Peyer's patch (tissue), 4 donors: ENCODE data around the gene CPAMD8. TPM values are rescaled to one million over a fixed set of nuclear protein-coding genes. Genes with fewer than 3 reads are reported as not detected.

Experiments used
- DNase-seq, 3 donors: peaks; one replicate each; pipeline ENCODE4 v3.0.0-alpha.2; 2017 to 2019
- H3K27ac ChIP-seq, 4 donors: fragments of 200-600 bp; sonication (generic); one replicate each; pipeline ENCODE4 v1.5.1; 2016 to 2019
- H3K27me3 ChIP-seq, 2 donors: fragments of 200-600 bp; sonication (generic); one replicate each; pipeline ENCODE4 v1.5.1; 2019
- H3K36me3 ChIP-seq, 3 donors: fragments of 200-600 bp; sonication (generic); one replicate each; pipeline ENCODE4 v1.5.1; 2016 to 2019
- H3K4me1 ChIP-seq, 4 donors: fragments of 200-600 bp; sonication (generic); one replicate each; pipeline ENCODE4 v1.5.1; 2016 to 2019
- H3K4me3 ChIP-seq, 4 donors: fragments of 200-600 bp; sonication (generic); 1 replicate in 3 of 4; 2 replicates in 1 of 4; pipeline ENCODE4 v1.5.1; 2016 to 2019; ENCODE audit warnings: mild to moderate bottlenecking in 1 of 4
- H3K9me3 ChIP-seq, 4 donors: fragments of 200-600 bp; sonication (generic); one replicate each; pipeline ENCODE4 v1.5.1; 2016 to 2019; ENCODE audit warnings: mild to moderate bottlenecking in 1 of 4
- CTCF ChIP-seq, 6 experiments: fragments of 450-650 bp in 4 of 6; fragments of 200-600 bp in 2 of 6; sonication (generic) in 1 of 6; IDR thresholded peaks; one replicate each; pipeline ENCODE4 v1.5.1; 2017 to 2019; ENCODE audit warnings: antibody characterized with exemption in 6 of 6, mild to moderate bottlenecking in 3 of 6, moderate library complexity in 1 of 6
- POLR2A ChIP-seq, 2 donors: fragments of 450-650 bp; IDR thresholded peaks; one replicate each; pipeline ENCODE4 v1.5.1; 2017; ENCODE audit warnings: antibody characterized with exemption in 2 of 2, mild to moderate bottlenecking in 2 of 2, moderate library complexity in 2 of 2
- total RNA-seq, 4 donors: library from RNA; depleted of rRNA; stranded (reverse); fragments of >200 nt; gene quantifications; one replicate each; pipeline ENCODE4 v1.1.0, GENCODE V29; 2016

Gene CPAMD8
- total RNA-seq, 4 donors from 2014 or later: 2.6 to 10.7 (median 5.2) TPM

DNA sequence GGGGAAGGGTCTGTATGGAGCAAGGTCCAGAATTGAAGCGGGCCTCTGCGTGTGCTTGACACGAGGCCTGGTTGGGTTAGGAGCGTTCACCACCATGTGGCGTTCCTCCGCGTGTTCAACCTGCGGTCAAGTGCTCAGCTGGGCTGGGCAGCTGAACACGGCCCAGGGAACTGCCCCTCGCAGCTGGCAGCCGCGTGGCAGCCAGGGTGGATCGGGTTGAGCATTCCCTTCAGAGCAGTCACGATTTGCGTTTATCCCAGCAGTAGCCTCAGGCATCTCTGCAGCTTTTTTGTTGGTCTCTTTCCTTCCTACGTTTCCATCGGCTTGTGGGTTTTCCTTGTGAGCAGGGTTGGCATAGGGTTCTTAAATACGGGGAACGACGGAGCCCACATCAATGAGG, 166.5 kb downstream of the CPAMD8 start:
- Histone ChIP-seq H3K4me3 (no peak overlapping the region), H3K9me3 (no peaks in the 10 kb centered on the region), H3K36me3 (peaks cover 0 to 32% (median 5%) of the 10 kb centered on the region in 3 donors), H3K4me1 (no peaks in the 10 kb centered on the region), H3K27me3 (no peaks in the 10 kb centered on the region), H3K27ac (no peak overlapping the region)
- no peak for DNase-seq
- TF ChIP-seq CTCF (IDR thresholded peaks at IDR 0.05): no peak
- no peak for TF ChIP-seq POLR2A (IDR thresholded peaks at IDR 0.05)

- Histone ChIP-seq H3K27me3 (no peaks in the 10 kb centered on the region), H3K27ac (no peak overlapping the region), H3K36me3 (peaks cover 0 to 32% (median 5%) of the 10 kb centered on the region in 3 donors), H3K4me3 (no peak overlapping the region), H3K4me1 (no peaks in the 10 kb centered on the region), H3K9me3 (no peaks in the 10 kb centered on the region)
- no peak for TF ChIP-seq CTCF (IDR thresholded peaks at IDR 0.05)
- TF ChIP-seq POLR2A (IDR thresholded peaks at IDR 0.05): no peak
- DNase-seq: no peak
Measured at GRCh38 chr19:16859626-16860025, 167.0 kb downstream of the CPAMD8 start.

- H3K27me3 ChIP-seq: no peaks in the 10 kb centered on the region
- H3K4me3 ChIP-seq: no peak overlapping the region
- TF ChIP-seq POLR2A (IDR thresholded peaks at IDR 0.05) (no peak), CTCF (IDR thresholded peaks at IDR 0.05) (no peak)
- DNase-seq: no peak
- no peaks in the 10 kb centered on the region for H3K4me1 ChIP-seq
- peaks cover 0 to 45% (median 0%) of the 10 kb centered on the region in 3 donors for H3K36me3 ChIP-seq
- H3K27ac ChIP-seq: no peak overlapping the region
- H3K9me3 ChIP-seq: no peaks in the 10 kb centered on the region
Measured at GRCh38 chr19:16856091-16856490, 170.5 kb downstream of the CPAMD8 start.

- TF ChIP-seq CTCF (IDR thresholded peaks at IDR 0.05) (no peak), POLR2A (IDR thresholded peaks at IDR 0.05) (no peak)
- H3K36me3 ChIP-seq: peaks cover 0 to 65% (median 0%) of the 10 kb centered on the region in 3 donors
- no peaks in the 10 kb centered on the region for H3K9me3 ChIP-seq
Measured at GRCh38 chr19:16853066-16853465, 173.5 kb downstream of the CPAMD8 start.

DNA sequence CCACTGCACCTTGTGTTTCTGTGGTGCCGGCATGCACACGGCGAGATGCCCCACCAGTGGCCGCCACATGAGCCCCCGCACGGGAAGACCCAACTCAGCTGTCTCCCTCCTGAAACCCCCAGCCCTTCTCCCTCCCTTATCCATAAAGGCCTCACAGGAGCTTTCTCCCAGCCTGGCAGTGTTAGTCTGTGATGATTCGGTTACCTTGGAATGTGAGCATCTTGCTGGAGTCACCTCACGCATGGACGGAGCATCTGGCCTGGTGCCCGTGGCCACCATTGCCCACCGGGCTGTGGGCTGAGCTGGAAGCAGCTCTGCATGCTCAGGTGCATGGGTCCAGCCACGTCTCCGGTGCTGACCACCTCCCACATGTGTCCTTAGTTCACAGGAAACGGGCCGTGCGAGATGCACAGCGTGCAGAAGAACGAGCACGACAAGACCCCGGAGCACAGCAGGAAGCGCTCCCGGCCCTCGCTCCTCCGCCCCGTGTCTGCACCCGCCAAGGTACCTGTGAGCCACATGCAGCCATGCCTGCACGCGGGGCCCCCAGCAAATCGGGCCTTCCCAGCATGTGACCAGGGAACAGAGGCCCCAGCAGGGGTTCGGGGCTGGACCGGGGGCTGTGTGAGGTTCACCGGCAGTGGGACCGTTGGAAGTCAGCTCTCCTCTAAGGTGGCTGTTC, 175.4 kb downstream of the CPAMD8 start:
- H3K4me1 ChIP-seq: no peaks in the 10 kb centered on the region
- no peaks in the 10 kb centered on the region for H3K27me3 ChIP-seq

More at GRCh38 chr19:16853066-16853465, 173.5 kb downstream of the CPAMD8 start:
- Histone ChIP-seq H3K27ac (no peak overlapping the region), H3K4me1 (no peaks in the 10 kb centered on the region), H3K4me3 (no peak overlapping the region), H3K27me3 (no peaks in the 10 kb centered on the region)
- no peak for DNase-seq

More for the DNA sequence above, 175.4 kb downstream of the CPAMD8 start:
- Histone ChIP-seq H3K4me3 (no peak overlapping the region), H3K36me3 (peaks cover 0 to 84% (median 0%) of the 10 kb centered on the region in 3 donors), H3K27ac (no peak overlapping the region), H3K9me3 (no peaks in the 10 kb centered on the region)
- no peak for DNase-seq
- TF ChIP-seq CTCF (IDR thresholded peaks at IDR 0.05): no peak
- TF ChIP-seq POLR2A (IDR thresholded peaks at IDR 0.05): no peak
